ENCODE results near the gene CADPS. TPM values are rescaled to one million over a fixed set of nuclear protein-coding genes. Genes with fewer than 3 reads are reported as not detected.

CADPS gene
- total and polyA plus RNA-seq, 2 experiments from 2014 or later, result 49.2 to 63.8 TPM

- Histone ChIP-seq H3K36me3 (no peaks in the 10 kb centered on the region), H3K27ac (no peak overlapping the region), H3K4me3 (no peak overlapping the region), H3K27me3 (no peaks in the 10 kb centered on the region), H3K9me3 (ENCODE audit: low read depth) (no peaks in the 10 kb centered on the region), H3K4me1 (ENCODE audit: low read depth) (peaks cover 3% of the 10 kb centered on the region)
- DNase-seq (ENCODE audit: low read depth in 1 of 2, low spot score in 1 of 2), result no peak
- TF ChIP-seq CTCF (IDR thresholded peaks at IDR 0.05; ENCODE audit: low read depth, low read length), result no peak
Measured at GRCh38 chr3:62682826-62683225, 192.4 kb downstream of the CADPS start.

GRCh38 chr3:62679988-62680387, 195.2 kb downstream of the CADPS start:
- no peak overlapping the region for H3K4me3 ChIP-seq

GRCh38 chr3:62678841-62679240, 196.4 kb downstream of the CADPS start:
- no peaks in the 10 kb centered on the region for H3K36me3 ChIP-seq
- no peak overlapping the region for H3K4me3 ChIP-seq
- no peak overlapping the region for H3K27ac ChIP-seq
- no peak for TF ChIP-seq CTCF (IDR thresholded peaks at IDR 0.05; ENCODE audit: low read depth, low read length)
- DNase-seq (ENCODE audit: low read depth in 1 of 2, low spot score in 1 of 2), result no peak
- no peaks in the 10 kb centered on the region for H3K27me3 ChIP-seq
- H3K4me1 ChIP-seq (ENCODE audit: low read depth), result peaks cover 10% of the 10 kb centered on the region
- no peaks in the 10 kb centered on the region for H3K9me3 ChIP-seq (ENCODE audit: low read depth)

More at GRCh38 chr3:62679988-62680387, 195.2 kb downstream of the CADPS start:
- H3K36me3 ChIP-seq, result no peaks in the 10 kb centered on the region
- no peaks in the 10 kb centered on the region for H3K27me3 ChIP-seq
- no peak for TF ChIP-seq CTCF (IDR thresholded peaks at IDR 0.05; ENCODE audit: low read depth, low read length)
- no peaks in the 10 kb centered on the region for H3K9me3 ChIP-seq (ENCODE audit: low read depth)
- no peak overlapping the region for H3K27ac ChIP-seq
- peaks cover 10% of the 10 kb centered on the region for H3K4me1 ChIP-seq (ENCODE audit: low read depth)
- DNase-seq (ENCODE audit: low read depth in 1 of 2, low spot score in 1 of 2), result no peak

- H3K27me3 ChIP-seq, result no peaks in the 10 kb centered on the region
- TF ChIP-seq CTCF (IDR thresholded peaks at IDR 0.05; ENCODE audit: low read depth, low read length), result no peak
- H3K27ac ChIP-seq, result no peak overlapping the region
- H3K4me3 ChIP-seq, result no peak overlapping the region
- H3K36me3 ChIP-seq, result no peaks in the 10 kb centered on the region
- H3K4me1 ChIP-seq (ENCODE audit: low read depth), result peaks cover 13% of the 10 kb centered on the region
- no peaks in the 10 kb centered on the region for H3K9me3 ChIP-seq (ENCODE audit: low read depth)
- DNase-seq (ENCODE audit: low read depth in 1 of 2, low spot score in 1 of 2), result no peak
Measured at GRCh38 chr3:62677926-62678325, 197.3 kb downstream of the CADPS start.

GRCh38 chr3:62676689-62677271, 198.4 kb downstream of the CADPS start:
- Histone ChIP-seq H3K4me1 (ENCODE audit: low read depth) (peaks cover 22% of the 10 kb centered on the region), H3K36me3 (no peaks in the 10 kb centered on the region), H3K27me3 (no peaks in the 10 kb centered on the region), H3K27ac (no peak overlapping the region), H3K9me3 (ENCODE audit: low read depth) (no peaks in the 10 kb centered on the region), H3K4me3 (no peak overlapping the region)
- TF ChIP-seq CTCF (IDR thresholded peaks at IDR 0.05; ENCODE audit: low read depth, low read length), result no peak
- no peak for DNase-seq (ENCODE audit: low read depth in 1 of 2, low spot score in 1 of 2)
